GM12865 (cell line): ENCODE data around the gene AK8.

ENCODE experiments used
- DNase-seq: peaks from one replicate; pipeline ENCODE4 v3.0.0; 2010; ENCODE audit warnings: low read depth
- H3K4me3 ChIP-seq: 2 replicates; pipeline ENCODE4 v1.5.1; 2011; ENCODE audit warnings: mild to moderate bottlenecking, low read depth, low read length, control low read depth
- TF ChIP-seq, protein P1 (sequence below): IDR thresholded peaks from 2 replicates; pipeline ENCODE4 v1.5.1; 2011; ENCODE audit warnings: low read length, control low read depth, low read depth, inconsistent platforms; ENCODE audit not compliant: insufficient read depth; ENCODE audit errors: missing control alignments

The AK8 gene

DNA sequence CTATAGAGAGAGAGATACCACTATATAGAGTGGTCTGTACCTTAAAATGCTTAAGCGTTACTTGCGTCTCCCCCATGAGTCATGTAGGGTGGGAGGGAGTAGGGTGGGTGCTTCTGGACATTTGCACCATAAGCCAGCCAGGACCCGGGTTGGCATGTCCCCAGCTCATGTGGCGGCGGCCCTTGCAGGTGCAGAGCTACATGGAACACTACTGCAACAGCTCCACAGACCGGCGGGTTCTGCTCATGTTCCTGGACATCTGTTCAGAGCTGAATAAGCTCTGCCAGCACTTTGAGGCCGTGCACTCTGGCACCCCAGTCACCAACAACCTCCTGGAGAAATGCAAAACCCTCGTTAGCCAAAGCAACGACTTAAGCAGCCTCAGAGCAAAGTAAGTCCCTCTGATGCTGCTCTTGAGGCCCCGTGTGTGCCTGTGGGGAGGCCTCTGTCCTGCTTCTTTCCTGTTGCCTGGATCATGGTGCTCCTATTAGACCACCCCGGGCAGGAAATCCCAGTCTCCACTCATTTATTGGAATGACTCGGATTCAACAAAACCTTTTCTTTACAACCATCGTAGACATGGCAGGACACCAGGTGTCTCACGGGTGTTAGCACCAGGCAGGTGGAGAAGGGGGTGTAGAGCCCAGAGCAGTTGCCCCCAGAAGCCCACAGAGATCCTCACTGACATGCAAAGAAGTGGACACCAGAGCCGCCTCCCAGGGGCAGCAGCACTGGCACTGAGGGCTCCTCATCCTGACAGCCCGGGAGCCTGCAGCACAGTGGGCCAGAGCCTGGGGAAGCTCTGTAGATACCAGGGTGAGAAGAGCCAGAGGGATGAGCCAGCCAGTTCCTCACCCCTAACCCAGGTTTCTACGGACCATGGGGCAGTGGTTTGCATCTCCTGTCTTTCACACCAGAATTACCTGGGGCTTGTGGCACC, 9.4 kb upstream of the AK8 start:
- no peak for DNase-seq
- no peak overlapping the region for H3K4me3 ChIP-seq
- TF ChIP-seq, protein P1, sequence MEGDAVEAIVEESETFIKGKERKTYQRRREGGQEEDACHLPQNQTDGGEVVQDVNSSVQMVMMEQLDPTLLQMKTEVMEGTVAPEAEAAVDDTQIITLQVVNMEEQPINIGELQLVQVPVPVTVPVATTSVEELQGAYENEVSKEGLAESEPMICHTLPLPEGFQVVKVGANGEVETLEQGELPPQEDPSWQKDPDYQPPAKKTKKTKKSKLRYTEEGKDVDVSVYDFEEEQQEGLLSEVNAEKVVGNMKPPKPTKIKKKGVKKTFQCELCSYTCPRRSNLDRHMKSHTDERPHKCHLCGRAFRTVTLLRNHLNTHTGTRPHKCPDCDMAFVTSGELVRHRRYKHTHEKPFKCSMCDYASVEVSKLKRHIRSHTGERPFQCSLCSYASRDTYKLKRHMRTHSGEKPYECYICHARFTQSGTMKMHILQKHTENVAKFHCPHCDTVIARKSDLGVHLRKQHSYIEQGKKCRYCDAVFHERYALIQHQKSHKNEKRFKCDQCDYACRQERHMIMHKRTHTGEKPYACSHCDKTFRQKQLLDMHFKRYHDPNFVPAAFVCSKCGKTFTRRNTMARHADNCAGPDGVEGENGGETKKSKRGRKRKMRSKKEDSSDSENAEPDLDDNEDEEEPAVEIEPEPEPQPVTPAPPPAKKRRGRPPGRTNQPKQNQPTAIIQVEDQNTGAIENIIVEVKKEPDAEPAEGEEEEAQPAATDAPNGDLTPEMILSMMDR: no peak

DNA sequence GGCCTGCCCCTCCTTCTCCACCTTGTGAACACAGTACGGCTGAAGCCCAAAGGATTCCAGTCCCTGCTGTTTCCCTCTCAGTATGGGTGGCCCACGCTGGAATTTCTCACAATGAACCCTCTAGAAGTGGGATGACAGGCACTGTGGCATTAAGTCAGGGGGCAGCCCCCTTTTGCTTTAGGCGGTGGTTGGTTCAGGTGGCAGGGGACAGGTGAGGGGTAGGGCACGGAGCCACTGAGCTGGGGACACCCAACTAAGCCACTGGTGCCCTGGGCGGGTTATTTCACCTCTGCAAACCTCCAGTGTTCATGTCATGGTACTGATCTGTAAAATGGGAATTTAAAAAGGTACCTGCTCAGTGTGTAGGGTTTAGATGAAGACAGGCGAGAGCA, 8.2 kb upstream of the AK8 start:
- no peak overlapping the region for H3K4me3 ChIP-seq
- no peak for DNase-seq
- TF ChIP-seq, protein P1: no peak

DNA sequence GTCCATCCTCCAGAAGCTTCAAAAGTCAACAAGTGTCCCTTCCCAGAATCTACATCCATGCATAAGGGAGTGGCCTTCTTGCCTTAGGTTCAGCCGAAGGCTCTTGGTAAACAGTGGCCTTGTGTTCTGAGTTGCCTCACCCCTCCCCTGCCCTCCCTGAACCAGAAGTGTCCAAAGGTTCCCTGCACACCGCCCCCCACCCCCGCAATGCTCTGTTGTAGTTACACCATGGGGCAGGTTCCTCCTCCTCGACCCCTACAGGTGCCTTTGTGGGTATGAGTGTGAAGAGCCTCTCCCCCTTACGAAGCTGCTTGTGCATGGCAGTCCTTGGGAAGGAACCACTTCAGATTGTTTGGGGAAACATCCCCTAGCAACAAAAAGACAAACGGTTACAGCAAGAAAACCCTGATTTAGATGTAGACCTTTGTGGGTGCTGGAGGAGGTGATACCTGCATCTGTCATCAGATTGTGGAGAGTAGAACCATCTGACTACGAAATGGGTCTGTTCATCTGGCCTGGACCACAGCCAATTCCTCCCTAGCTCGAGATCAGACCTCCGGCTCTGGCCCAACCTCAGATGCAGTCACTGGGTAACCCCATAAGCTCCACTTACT, 7.7 kb upstream of the AK8 start:
- TF ChIP-seq, protein P1: no peak
- no peak for DNase-seq
- H3K4me3 ChIP-seq: no peak overlapping the region

DNA sequence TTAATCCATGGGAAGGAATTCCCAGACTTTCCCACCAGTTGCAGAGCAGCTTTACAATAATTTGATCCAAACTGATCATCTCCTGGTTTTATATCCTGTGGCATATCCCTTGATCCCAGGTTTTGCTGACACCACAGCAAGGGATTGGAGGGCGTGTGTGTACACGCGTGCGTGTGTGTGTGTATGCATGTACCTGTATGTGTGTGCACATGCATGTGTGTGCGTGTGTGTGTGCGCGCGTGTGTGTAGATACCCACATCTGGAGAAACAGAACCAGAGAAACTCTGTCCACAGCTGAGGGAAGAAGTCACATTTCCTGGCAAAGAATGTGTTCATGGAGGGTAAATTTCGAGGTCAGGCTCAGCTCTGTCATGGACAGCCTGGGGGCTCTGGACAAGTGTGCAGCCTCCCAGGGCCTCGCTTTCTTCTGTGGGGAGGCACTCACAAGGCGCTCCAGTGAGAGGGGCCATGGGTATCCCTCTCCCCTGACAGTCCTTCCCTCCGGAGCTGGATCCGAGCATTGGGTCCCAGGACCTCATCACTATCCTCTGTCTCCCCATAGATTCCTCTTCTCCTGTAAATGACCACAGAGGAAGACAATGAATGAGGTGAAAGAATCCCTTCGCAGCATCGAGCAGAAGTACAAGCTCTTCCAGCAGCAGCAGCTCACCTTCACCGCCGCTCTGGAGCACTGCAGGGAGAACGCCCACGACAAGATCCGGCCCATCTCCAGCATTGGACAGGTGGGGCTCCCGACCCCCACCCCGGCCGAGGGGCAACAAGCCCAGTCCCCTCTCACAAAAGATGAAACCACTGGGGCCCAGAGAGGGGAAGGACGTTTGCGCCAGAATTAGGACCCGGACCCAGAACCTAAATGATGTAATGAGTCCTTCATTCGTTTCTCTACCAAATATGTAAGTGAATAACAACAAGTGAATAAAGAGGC, 5.5 kb upstream of the AK8 start:
- TF ChIP-seq, protein P1: no peak
- no peak for DNase-seq
- H3K4me3 ChIP-seq: no peak overlapping the region

DNA sequence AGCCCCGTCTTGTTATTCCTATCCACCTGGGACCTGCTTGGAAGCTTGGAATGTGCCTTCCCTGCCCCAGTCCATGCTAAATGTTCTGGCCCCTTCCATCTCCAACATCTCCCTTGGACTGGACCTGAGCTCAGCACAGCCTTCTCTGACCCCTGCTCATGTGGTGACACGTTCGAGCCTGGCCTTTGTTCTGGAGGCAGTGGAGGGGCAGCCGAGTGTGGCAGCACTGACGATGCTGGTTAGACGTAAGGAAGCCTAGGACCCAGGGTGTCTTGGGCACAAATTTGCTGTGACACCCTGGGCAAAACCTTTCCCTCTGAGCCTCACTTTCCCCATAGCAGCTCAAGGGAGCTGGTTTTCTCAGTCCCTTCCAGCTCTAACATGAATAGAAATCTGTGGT, 4.5 kb upstream of the AK8 start:
- no peak overlapping the region for H3K4me3 ChIP-seq
- no peak for DNase-seq
- TF ChIP-seq, protein P1: no peak

DNA sequence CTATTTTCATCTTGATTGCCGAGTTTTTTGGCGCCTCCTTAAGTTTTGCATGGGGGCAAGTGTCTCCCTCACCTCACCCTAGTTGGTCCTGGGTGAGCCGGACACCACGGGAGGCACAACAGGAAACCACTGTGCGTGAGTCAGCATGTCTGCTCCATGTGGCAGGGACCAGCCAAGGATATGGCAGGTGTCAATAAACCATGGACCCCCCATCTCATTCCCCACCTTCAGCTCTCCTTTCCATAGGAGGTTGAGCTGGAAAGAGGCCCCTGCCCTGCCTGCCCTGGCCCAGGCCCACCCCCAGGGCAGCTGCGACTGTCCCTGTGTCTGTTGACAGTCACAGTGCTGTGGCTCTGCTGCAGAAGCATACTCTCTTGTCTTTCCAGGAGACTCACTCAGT, 3.7 kb upstream of the AK8 start:
- H3K4me3 ChIP-seq: no peak overlapping the region
- DNase-seq: no peak
- TF ChIP-seq, protein P1: no peak
